ENCODE measurements around the gene IQCF5. TPM values are rescaled to one million over a fixed set of nuclear protein-coding genes. Genes with fewer than 3 reads are reported as not detected.
"Not testable (repeated sequence)": the region's sequence is repeated elsewhere in the genome, so short reads cannot be mapped to it uniquely, and the experiment has no call there.

The IQCF5 gene
- not detected for total RNA-seq (2021; fragmentation: NEBNext Ultra II Directional; extraction: Animal tissue kit (Norgen Biotek cat#: 25700))
- long read RNA-seq = 0 reads

GRCh38 chr3:51875501-51875900, at the start of gene IQCF5:
Gene IQCF5 (minus strand): TSS chr3:51875601. CDS start chr3:51875531, 70 bp downstream.
- Mint-ChIP-seq H3K27me3 (ENCODE audit: insufficient read depth) (peaks cover 31% of the 10 kb centered on the region), H3K27ac (no peak within 1 kb of the TSS), H3K9me3 (no peaks in the 10 kb centered on the region), H3K4me1 (ENCODE audit: low read depth) (peaks cover 10% of the 10 kb centered on the region), H3K36me3 (ENCODE audit: low read depth) (no peaks in the 10 kb centered on the region), H3K4me3 (no peak within 1 kb of the TSS)
- TF ChIP-seq, protein P1, sequence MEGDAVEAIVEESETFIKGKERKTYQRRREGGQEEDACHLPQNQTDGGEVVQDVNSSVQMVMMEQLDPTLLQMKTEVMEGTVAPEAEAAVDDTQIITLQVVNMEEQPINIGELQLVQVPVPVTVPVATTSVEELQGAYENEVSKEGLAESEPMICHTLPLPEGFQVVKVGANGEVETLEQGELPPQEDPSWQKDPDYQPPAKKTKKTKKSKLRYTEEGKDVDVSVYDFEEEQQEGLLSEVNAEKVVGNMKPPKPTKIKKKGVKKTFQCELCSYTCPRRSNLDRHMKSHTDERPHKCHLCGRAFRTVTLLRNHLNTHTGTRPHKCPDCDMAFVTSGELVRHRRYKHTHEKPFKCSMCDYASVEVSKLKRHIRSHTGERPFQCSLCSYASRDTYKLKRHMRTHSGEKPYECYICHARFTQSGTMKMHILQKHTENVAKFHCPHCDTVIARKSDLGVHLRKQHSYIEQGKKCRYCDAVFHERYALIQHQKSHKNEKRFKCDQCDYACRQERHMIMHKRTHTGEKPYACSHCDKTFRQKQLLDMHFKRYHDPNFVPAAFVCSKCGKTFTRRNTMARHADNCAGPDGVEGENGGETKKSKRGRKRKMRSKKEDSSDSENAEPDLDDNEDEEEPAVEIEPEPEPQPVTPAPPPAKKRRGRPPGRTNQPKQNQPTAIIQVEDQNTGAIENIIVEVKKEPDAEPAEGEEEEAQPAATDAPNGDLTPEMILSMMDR (IDR thresholded peaks at IDR 0.05) = no peak
- no peak for DNase-seq

- Mint-ChIP-seq H3K36me3 (ENCODE audit: low read depth) (no peaks in the 10 kb centered on the region), H3K27me3 (ENCODE audit: insufficient read depth) (peaks cover 5% of the 10 kb centered on the region)
Observed at GRCh38 chr3:51921081-51921578, 45.7 kb upstream of the IQCF5 start.

GRCh38 chr3:51916418-51916817, 41.0 kb upstream of the IQCF5 start:
- no peaks in the 10 kb centered on the region for H3K36me3 Mint-ChIP-seq (ENCODE audit: low read depth)
- H3K27me3 Mint-ChIP-seq (ENCODE audit: insufficient read depth) = peaks cover 6% of the 10 kb centered on the region
- no peak overlapping the region for H3K4me3 Mint-ChIP-seq
- no peak overlapping the region for H3K27ac Mint-ChIP-seq
- H3K9me3 Mint-ChIP-seq = no peaks in the 10 kb centered on the region
- DNase-seq = no peak
- no peaks in the 10 kb centered on the region for H3K4me1 Mint-ChIP-seq (ENCODE audit: low read depth)
- TF ChIP-seq, protein P1 (IDR thresholded peaks at IDR 0.05) = no peak

More at GRCh38 chr3:51921081-51921578, 45.7 kb upstream of the IQCF5 start:
- no peak for DNase-seq
- TF ChIP-seq, protein P1 (IDR thresholded peaks at IDR 0.05) = no peak
- no peaks in the 10 kb centered on the region for H3K4me1 Mint-ChIP-seq (ENCODE audit: low read depth)
- H3K9me3 Mint-ChIP-seq = no peaks in the 10 kb centered on the region
- H3K4me3 Mint-ChIP-seq = no peak overlapping the region
- no peak overlapping the region for H3K27ac Mint-ChIP-seq

DNA sequence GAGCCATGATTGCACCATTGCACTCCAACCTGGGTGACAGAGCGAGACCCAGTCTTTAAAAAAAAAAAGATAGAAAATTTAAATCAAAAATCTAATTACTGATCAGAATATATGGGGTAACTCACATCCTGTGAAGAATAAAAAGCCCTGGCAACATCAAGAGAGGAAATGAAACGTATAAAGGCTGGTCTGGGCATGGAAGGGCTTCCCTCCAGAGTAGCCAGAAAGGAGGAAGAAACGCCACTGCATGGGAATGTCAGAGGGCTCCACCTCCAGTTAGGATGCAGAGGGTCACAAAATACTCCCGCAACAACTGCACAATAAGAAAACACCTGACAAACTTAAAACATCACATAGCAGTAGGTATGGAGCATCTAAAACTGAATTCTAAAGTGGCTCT, 32.6 kb upstream of the IQCF5 start:
- Mint-ChIP-seq H3K36me3 (ENCODE audit: low read depth) (peaks cover 21% of the 10 kb centered on the region), H3K27ac (no peak overlapping the region), H3K27me3 (ENCODE audit: insufficient read depth) (peaks cover 10% of the 10 kb centered on the region), H3K4me3 (no peak overlapping the region), H3K9me3 (peaks cover 32% of the 10 kb centered on the region), H3K4me1 (ENCODE audit: low read depth) (no peaks in the 10 kb centered on the region)
- DNase-seq = no peak
- TF ChIP-seq, protein P1 (IDR thresholded peaks at IDR 0.05) = no peak

DNA sequence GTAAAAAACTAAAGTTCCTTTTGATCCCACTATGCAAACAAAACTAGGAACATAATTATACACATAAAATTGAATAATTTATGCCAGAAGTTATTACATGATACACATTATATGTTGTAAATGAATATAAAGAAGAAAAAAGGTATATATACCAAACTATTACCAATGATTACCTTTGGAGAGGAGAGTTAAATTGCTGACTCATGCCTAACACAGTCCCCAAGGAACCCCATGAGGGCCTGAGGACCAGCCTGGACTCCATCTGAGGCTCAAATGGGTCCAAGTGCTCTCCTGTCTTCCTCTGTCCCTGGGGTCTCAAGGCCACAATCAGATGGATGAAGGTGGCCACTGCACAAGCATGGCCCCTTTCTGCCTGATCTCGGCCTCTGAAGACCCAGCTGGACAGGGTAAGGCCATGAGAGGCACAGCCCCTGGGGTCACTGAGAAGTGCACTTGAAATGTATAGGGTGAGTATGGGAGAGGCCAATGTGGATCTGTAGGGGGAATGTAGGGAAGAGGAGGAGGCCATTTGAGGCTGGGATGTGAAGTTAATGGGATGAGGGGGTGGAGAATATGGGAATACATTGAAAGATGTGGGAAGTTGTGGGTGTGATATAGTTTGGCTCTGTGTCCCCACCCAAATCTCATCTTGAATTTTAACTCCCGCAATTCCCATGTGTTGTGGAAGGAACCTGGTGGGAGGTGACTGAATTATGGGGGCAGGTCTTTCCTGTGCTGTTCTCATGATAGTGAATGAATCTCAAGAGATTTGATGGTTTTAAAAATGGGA, 28.8 kb upstream of the IQCF5 start:
- Mint-ChIP-seq H3K27ac (no peak overlapping the region), H3K9me3 (peaks cover 30% of the 10 kb centered on the region), H3K36me3 (ENCODE audit: low read depth) (peaks cover 20% of the 10 kb centered on the region), H3K27me3 (ENCODE audit: insufficient read depth) (peaks cover 10% of the 10 kb centered on the region), H3K4me3 (no peak overlapping the region), H3K4me1 (ENCODE audit: low read depth) (peaks cover 6% of the 10 kb centered on the region; the same call in 1 of the 2 replicates)
- no peak for DNase-seq
- TF ChIP-seq, protein P1 (IDR thresholded peaks at IDR 0.05) = no peak

DNA sequence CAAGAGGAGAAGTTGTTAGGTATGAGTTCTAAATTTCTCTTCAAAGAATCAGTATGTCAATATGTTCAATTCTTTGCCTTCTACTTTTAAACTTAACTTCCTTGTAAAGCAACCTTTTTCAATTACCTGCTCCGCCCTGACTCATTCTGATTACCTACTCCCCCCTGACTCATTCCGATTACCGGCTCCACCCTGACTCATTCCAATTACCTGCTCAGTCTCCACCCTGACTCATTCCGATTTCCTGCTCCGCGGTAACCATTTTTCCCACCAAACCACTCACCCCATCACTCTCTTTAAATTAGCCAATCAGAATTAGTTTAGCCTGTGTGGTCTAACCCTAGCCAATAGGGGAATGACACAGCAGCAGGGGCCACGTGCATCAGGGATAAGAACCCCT, 27.0 kb upstream of the IQCF5 start:
- H3K27ac Mint-ChIP-seq; H3K4me1 Mint-ChIP-seq (ENCODE audit: low read depth); DNase-seq; H3K4me3 Mint-ChIP-seq: not testable (repeated sequence)
- Mint-ChIP-seq H3K9me3 (peaks cover 17% of the 10 kb centered on the region), H3K27me3 (ENCODE audit: insufficient read depth) (peaks cover 16% of the 10 kb centered on the region), H3K36me3 (ENCODE audit: low read depth) (peaks cover 14% of the 10 kb centered on the region)

DNA sequence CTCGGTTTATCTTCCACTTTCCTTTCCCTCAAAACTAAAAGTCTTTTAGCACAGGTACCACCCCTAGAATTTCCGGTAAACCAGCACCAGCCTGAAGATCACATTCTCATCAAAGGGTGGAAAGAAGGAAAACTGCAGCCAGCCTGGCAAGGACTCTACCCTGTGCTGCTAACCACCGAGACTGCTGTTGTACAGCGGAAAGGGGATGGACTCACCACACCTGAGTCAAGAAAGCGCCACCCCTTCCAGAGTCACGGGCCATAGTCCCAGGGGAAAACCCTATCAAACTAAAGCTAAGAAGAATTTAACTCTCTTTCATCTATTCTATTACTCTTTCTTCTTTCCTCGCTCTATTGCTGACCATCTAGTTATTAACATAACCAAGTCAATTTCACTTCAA, 24.6 kb upstream of the IQCF5 start:
- not testable (repeated sequence) for DNase-seq; H3K9me3 Mint-ChIP-seq; H3K27ac Mint-ChIP-seq; H3K4me3 Mint-ChIP-seq; H3K4me1 Mint-ChIP-seq (ENCODE audit: low read depth); H3K36me3 Mint-ChIP-seq (ENCODE audit: low read depth)
- peaks cover 31% of the 10 kb centered on the region for H3K27me3 Mint-ChIP-seq (ENCODE audit: insufficient read depth)
